Endothelial cell of umbilical vein (primary cell): ENCODE data around the gene FADS2. TPM values are rescaled to one million over a fixed set of nuclear protein-coding genes. Genes with fewer than 3 reads are reported as not detected.
"Not testable (repeated sequence)": the region's sequence is repeated elsewhere in the genome, so short reads cannot be mapped to it uniquely, and the experiment has no call there.

Experiments
- BruUV-seq: library from RNA; stranded (reverse); fragments of 400-500 nt; replicated peaks from 2 replicates; lab custom pipeline; 2021; lab: Mats Ljungman, UMichigan
- CTCF ChIA-PET: fragments of 300-600, 350-600 bp; sonication (Branson Sonifier 250); formaldehyde crosslinking; loops from one replicate; lab custom pipeline; 2021; ENCODE audit warnings: antibody characterized with exemption, inconsistent platforms; lab: Charles Lee
- POLR2A ChIA-PET: fragments of 300-600, 350-600 bp; sonication (Branson Sonifier 250); formaldehyde crosslinking; loops from one replicate; lab custom pipeline; 2021; ENCODE audit warnings: antibody characterized with exemption, inconsistent platforms; lab: Charles Lee
- DNase-seq: peaks from one replicate; pipeline ENCODE4 v3.0.0-alpha.2; 2011; ENCODE audit warnings: low read depth, low spot score
- FAIRE-seq: peaks from 2 replicates; lab custom pipeline; 2011; peaks lifted over from hg19 to GRCh38; lab: Jason Lieb, UNC
- H2AFZ ChIP-seq: 2 replicates; pipeline ENCODE4 v1.6.0; 2012; ENCODE audit warnings: low read depth, low read length, control low read depth, inconsistent platforms
- H3K27ac ChIP-seq: 2 replicates; pipeline ENCODE4 v1.5.1; 2011; ENCODE audit warnings: low read depth, mild to moderate bottlenecking, control low read depth, low read length, moderate library complexity; ENCODE audit not compliant: insufficient read depth
- H3K27me3 ChIP-seq, 2 experiments: 2 replicates each; pipeline versions ENCODE4 v1.6.0 to v1.6.1; 2011; ENCODE audit warnings: low read length in 2 of 2, mixed read lengths in 1 of 2; ENCODE audit not compliant: control insufficient read depth in 2 of 2, insufficient read depth in 2 of 2
- H3K36me3 ChIP-seq, 2 experiments: 2 replicates in 1 of 2; 3 replicates in 1 of 2; pipeline ENCODE4 v1.5.1; 2011; ENCODE audit warnings: low read length in 2 of 2, mild to moderate bottlenecking in 1 of 2, moderate library complexity in 1 of 2; ENCODE audit not compliant: control insufficient read depth in 2 of 2, insufficient read depth in 2 of 2; ENCODE audit errors: extremely low read depth in 1 of 2
- H3K4me1 ChIP-seq: 3 replicates; pipeline ENCODE4 v1.5.1; 2011; ENCODE audit warnings: mild to moderate bottlenecking, low read length; ENCODE audit not compliant: control insufficient read depth, insufficient read depth; ENCODE audit errors: extremely low read depth
- H3K4me2 ChIP-seq: 2 replicates; pipeline ENCODE4 v1.6.1; 2011; ENCODE audit warnings: low read length, control low read depth, mixed read lengths; ENCODE audit not compliant: insufficient read depth
- H3K4me3 ChIP-seq, 3 experiments: fragments of 200-600 bp in 1 of 3; sonication (generic), shearing (Covaris generic) in 1 of 3; replicated peaks in 1 of 3; 2 replicates each; pipeline ENCODE4 v1.5.1; 2011 to 2016; ENCODE audit warnings: control low read depth in 3 of 3, low read length in 3 of 3, mild to moderate bottlenecking in 2 of 3, inconsistent platforms in 1 of 3, low read depth in 1 of 3, moderate library complexity in 1 of 3; ENCODE audit not compliant: insufficient read depth in 1 of 3
- H3K79me2 ChIP-seq: 2 replicates; pipeline ENCODE4 v1.6.0; 2012; ENCODE audit warnings: low read length, inconsistent platforms; ENCODE audit not compliant: control insufficient read depth, insufficient read depth
- H3K9ac ChIP-seq: replicated peaks from 2 replicates; pipeline ENCODE3; 2011; ENCODE audit warnings: low read length, control low read depth; ENCODE audit not compliant: insufficient read depth; ENCODE audit errors: extremely low read depth
- H3K9me1 ChIP-seq: replicated peaks from 3 replicates; pipeline ENCODE4 v1.6.0; 2011; ENCODE audit warnings: mild to moderate bottlenecking, low read length; ENCODE audit not compliant: control insufficient read depth, insufficient read depth; ENCODE audit errors: extremely low read depth
- H3K9me3 ChIP-seq: replicated peaks from 2 replicates; pipeline ENCODE4 v1.5.1; 2012; ENCODE audit warnings: low read length, inconsistent platforms; ENCODE audit not compliant: control insufficient read depth, insufficient read depth
- H4K20me1 ChIP-seq: replicated peaks from 2 replicates; pipeline ENCODE3; 2011; ENCODE audit warnings: mild to moderate bottlenecking, low read length; ENCODE audit not compliant: control insufficient read depth, insufficient read depth; ENCODE audit errors: extremely low read depth
- CTCF ChIP-seq, 2 donors: IDR thresholded peaks; 1 replicate in 1 of 2; 2 replicates in 1 of 2; pipeline ENCODE4 v1.5.1; 2011; ENCODE audit warnings: low read length in 2 of 2, mild to moderate bottlenecking in 2 of 2, moderate library complexity in 2 of 2, control low read depth in 1 of 2, inconsistent platforms in 1 of 2, low read depth in 1 of 2; ENCODE audit not compliant: insufficient read depth in 1 of 2; ENCODE audit errors: extremely low read depth in 1 of 2
- EZH2 ChIP-seq: IDR thresholded peaks from 2 replicates; pipeline ENCODE4 v1.6.1; 2012; ENCODE audit warnings: borderline replicate concordance, low read depth, mild to moderate bottlenecking, moderate library complexity, low read length, inconsistent platforms; ENCODE audit not compliant: severe bottlenecking
- FOS ChIP-seq: IDR thresholded peaks from 2 replicates; pipeline ENCODE4 v1.6.1; 2011; ENCODE audit warnings: mild to moderate bottlenecking, low read length, moderate library complexity, borderline replicate concordance; ENCODE audit not compliant: insufficient read depth
- GATA2 ChIP-seq: IDR thresholded peaks from 2 replicates; pipeline ENCODE4 v1.7.0; 2011; ENCODE audit warnings: low read depth, mild to moderate bottlenecking, moderate library complexity, mixed read lengths, low read length; ENCODE audit not compliant: insufficient read length, insufficient read depth
- JUN ChIP-seq: IDR thresholded peaks from 2 replicates; pipeline ENCODE4 v1.6.1; 2011; ENCODE audit warnings: borderline replicate concordance, low read depth; ENCODE audit not compliant: insufficient read length, insufficient read depth
- MAX ChIP-seq: IDR thresholded peaks from 2 replicates; pipeline ENCODE4 v1.6.1; 2011; ENCODE audit not compliant: insufficient read depth, insufficient read length
- MYC ChIP-seq: IDR thresholded peaks from one replicate; pipeline ENCODE4 v1.6.1; 2011; ENCODE audit warnings: mild to moderate bottlenecking, low read depth, low read length
- POLR2A ChIP-seq: IDR thresholded peaks from 2 replicates; pipeline ENCODE4 v1.6.1; 2012; ENCODE audit warnings: low read depth, mild to moderate bottlenecking, control low read depth, low read length
- POLR2AphosphoS5 ChIP-seq: IDR thresholded peaks from 2 replicates; pipeline ENCODE4 v1.6.1; 2012; ENCODE audit warnings: low read depth, mild to moderate bottlenecking, control low read depth, low read length, moderate library complexity; ENCODE audit not compliant: insufficient read depth
- dilution Hi-C: fragments of 300-500 bp; cut with MboI; formaldehyde crosslinking; loops from one replicate; pipeline ENCODE4 v1.15.0; 2019; ENCODE audit warnings: low sequenced_read_pairs; ENCODE audit not compliant: extremely low pct_ligation_motif_present
- intact Hi-C: fragments of 100-400 bp; cut with micrococcal nuclease; formaldehyde crosslinking; loops from one replicate; pipeline ENCODE4 v1.10.0; 2022
- polyA plus RNA-seq, 4 experiments: library from polyadenylated mRNA; depleted of rRNA in 3 of 4; stranded (reverse) in 3 of 4; unstranded in 1 of 4; fragments of >200 nt; gene quantifications; 2 replicates each; pipeline versions ENCODE4 v1.2.1 to v1.2.3, GENCODE V29; 2011 to 2012; ENCODE audit warnings: missing spikeins in 1 of 4
- total RNA-seq: library from RNA; stranded (reverse); gene quantifications from 2 replicates; pipeline ENCODE4 v1.2.3, GENCODE V29; 2021

Gene FADS2
- total and polyA plus RNA-seq, 2 donors (not counting 3 experiments of a cell fraction or from before 2014, with no cell fraction given), result 668 to 898 TPM

GRCh38 chr11:61881397-61881796, 53.3 kb downstream of the FADS2 start:
- no peak overlapping the region for H3K4me3 ChIP-seq
- peaks cover 10% of the 10 kb centered on the region for H3K4me1 ChIP-seq
- TF ChIP-seq POLR2AphosphoS5 (no peak), EZH2 (no peak), POLR2A (no peak), MYC (no peak), GATA2 (no peak), FOS (no peak), CTCF (IDR thresholded peaks at IDR 0.05; ENCODE audit: extremely low read depth in 1 of 2, insufficient read depth in 1 of 2, low read depth in 1 of 2, low read length in 2 of 2) (no peak), MAX (no peak), JUN (no peak)
- CTCF ChIA-PET, result interaction anchor here (1.0 to 3.6 kb wide), 6 partner anchors 9 to 227 kb away, joined by 3 to 23 read pairs (median 5); no protein-coding TSS in a partner anchor
- no peak overlapping the region for H2AFZ ChIP-seq
- H4K20me1 ChIP-seq, result no peaks in the 10 kb centered on the region
- H3K9me1 ChIP-seq, result no peaks in the 10 kb centered on the region
- H3K27ac ChIP-seq, result peak overlapping the region; percentile 78
- H3K9ac ChIP-seq, result no peak overlapping the region
- intact Hi-C loops (loop anchor here (1.0 kb wide), 1 partner anchor 9 kb away; no protein-coding TSS in a partner anchor), dilution Hi-C loops (no loop called here)
- BruUV-seq, result no TSS peak
- H3K9me3 ChIP-seq, result no peaks in the 10 kb centered on the region
- H3K79me2 ChIP-seq, result peaks cover 51% of the 10 kb centered on the region
- no peaks in the 10 kb centered on the region for H3K27me3 ChIP-seq
- POLR2A ChIA-PET, result interaction anchor here (0.7 to 1.7 kb wide), 2 partner anchors 9 to 227 kb away, joined by 5 to 13 read pairs; no protein-coding TSS in a partner anchor
- H3K4me2 ChIP-seq, result no peak overlapping the region
- DNase-seq, result peak; percentile 47
- H3K36me3 ChIP-seq, result peaks cover 11 to 34% of the 10 kb centered on the region in 2 experiments
- FAIRE-seq, result peak; percentile 55

GRCh38 chr11:61882267-61882666, 54.2 kb downstream of the FADS2 start:
- H3K27me3 ChIP-seq, H3K9me3 ChIP-seq, H3K4me3 ChIP-seq, H2AFZ ChIP-seq, DNase-seq, H3K9ac ChIP-seq, dilution Hi-C loops, H3K4me2 ChIP-seq, H3K27ac ChIP-seq, FAIRE-seq, H3K9me1 ChIP-seq, intact Hi-C loops, H4K20me1 ChIP-seq: not testable (repeated sequence)
- H3K36me3 ChIP-seq, result peaks cover 11 to 28% of the 10 kb centered on the region in 2 experiments
- H3K79me2 ChIP-seq, result peaks cover 60% of the 10 kb centered on the region
- TSS peak; percentile 42 for BruUV-seq
- CTCF ChIA-PET, result interaction anchor here (1.6 to 3.6 kb wide), 3 partner anchors 11 to 226 kb away, joined by 5 to 23 read pairs (median 13); no protein-coding TSS in a partner anchor
- peaks cover 13% of the 10 kb centered on the region for H3K4me1 ChIP-seq
- POLR2A ChIA-PET, result interaction anchor here (0.6 kb wide), 1 partner anchor 7 kb away, joined by 8 read pairs; no protein-coding TSS in a partner anchor
